DMS53 (cell line): Measurements from ENCODE around the gene GSDME.

Source experiments
- DNase-seq: peaks from one replicate; lab custom pipeline; 2025; lab: John Stamatoyannopoulos, UW

GSDME gene

DNA sequence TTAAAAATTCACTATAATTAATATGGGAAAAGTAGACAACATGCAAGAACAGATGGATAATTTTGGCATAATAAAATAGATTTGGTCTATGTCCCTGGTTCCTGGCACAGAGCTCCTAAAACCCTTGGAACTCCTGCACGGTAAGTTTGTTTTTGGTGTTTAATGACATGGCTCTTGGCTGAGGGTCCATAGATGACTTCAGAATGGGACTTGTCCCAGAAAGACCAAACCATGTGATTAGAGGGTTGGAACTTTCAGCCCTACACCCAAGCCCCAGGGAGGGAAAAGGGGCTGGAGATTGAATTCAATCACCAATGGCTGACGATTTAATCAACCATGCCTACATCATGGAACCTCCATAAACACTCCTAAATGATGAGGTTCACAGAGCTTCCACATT lies 12.6 kb upstream of the GSDME start:
- DNase-seq = no peak

DNA sequence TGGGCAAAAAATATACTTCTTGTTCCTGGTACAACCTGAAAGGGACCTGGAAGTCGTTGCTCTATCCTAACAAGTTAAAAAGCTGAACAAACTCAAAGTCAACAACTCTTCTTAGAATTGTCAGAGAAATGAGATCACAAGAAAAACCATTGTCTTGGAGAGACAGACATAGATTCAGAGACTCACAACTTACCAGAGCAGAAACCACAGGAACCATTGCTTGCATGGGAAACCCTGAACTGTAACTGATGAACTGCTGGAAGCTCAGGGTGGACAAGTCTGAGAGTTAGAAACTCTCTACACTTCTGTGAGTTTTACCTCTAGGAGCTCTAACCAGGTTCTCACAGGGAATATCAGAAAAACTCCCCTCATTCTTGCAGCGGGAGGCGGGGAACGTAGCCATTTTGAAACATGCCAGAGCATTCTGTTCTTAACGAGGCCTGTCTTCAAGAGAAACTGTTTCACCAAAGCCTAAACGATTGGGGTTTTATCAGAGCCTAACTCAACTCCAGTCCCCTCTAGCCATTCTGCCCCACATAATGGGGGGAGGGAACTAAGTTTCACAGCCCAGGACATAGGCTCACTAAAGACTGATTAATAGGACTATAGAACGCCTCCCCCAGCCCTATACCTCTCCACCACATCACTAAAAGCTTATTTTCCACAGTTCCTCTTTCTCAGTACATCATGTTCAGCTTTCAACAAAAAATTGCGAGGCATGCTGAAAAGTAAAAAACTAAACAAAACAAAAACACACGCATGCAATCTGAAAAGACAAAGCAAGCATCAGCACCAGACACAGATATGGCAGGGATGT lies 12.0 kb upstream of the GSDME start:
- no peak for DNase-seq

DNA sequence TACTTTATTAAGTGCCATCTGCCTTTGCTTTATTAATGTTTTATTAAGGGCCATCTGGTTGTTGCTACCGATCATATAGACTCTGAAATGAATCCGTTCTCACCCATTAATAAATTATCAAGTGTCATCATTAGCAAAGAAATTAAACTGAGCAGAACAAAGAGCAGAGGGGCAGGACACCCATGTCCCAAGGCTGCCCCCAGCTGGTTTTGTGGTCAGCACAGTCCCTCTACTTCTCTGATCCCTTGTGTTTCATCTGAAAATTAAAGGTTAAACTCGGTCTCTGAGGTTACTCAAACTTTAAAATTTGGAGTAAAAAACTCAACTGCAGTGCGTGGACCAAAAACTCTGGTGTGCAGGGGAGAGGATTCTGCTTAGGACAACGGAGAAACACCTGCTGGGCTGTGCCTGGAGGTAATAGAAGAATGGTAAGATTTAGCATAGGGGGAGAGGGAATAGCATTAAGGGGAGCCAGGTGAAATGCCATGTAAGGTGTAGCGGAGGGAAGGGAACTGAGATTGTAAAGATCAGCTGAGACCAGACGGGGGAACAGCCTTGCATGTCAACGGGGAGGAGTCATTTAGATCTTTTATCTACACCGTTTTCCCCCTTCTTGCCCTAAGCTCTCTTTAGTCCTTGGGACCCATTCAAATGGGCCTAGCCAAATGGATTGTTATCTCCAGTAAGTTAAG lies 10.8 kb upstream of the GSDME start:
- DNase-seq = no peak

DNA sequence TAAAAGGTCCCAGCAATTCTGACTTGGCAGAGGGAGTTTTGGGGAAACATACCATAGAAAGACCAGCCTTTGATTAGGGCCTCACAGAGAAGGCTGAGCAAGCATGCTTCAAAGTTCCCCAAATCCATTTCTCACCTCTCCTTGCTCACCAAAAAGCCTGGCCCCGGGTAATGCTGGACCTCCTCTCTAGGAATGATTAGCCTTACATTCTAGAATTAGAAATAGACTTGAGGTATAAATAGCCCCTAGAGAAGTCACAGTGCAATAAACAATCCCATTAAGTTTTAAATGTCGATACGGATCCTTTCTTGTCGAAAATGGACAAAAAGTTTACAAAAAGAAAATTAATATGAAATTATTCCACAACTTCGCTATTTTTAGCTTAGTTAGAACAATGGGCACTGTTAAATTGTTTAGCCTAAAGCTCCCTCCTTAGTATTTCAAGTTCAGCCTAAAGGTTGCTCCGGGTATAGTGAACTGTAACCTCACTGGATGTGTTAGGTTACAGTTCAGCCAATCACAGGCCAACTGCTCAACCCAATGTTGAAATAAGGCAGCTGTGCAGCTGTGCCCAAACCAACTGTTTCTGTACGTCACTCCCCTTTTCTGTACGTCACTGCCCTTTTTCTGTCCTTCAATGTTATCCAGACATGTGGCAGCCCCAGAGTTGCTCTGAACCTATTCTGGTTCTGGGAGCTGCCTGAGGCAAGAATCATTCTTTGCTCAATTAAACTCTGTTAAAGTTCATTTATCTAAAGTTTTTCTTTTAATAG lies 7.9 kb upstream of the GSDME start:
- no peak for DNase-seq

DNA sequence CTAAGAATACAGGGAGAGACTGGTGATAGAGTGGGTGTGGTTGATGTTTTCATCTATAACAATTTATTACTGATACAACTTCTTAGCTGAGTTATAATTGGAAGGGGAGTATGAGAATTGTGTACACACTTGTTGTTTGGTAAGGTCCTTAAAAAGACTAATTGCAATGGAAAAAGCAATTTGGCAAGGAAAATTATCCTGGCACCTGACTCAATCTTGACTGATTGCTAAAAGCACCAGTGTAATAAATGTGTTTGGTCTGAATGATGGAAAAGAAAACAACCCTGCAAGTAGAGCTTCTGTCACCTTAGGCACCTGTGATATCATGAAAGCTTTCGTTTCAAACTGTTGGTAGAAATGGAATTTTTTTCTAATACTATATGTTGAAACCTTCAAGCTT lies 6.7 kb upstream of the GSDME start:
- DNase-seq = no peak

DNA sequence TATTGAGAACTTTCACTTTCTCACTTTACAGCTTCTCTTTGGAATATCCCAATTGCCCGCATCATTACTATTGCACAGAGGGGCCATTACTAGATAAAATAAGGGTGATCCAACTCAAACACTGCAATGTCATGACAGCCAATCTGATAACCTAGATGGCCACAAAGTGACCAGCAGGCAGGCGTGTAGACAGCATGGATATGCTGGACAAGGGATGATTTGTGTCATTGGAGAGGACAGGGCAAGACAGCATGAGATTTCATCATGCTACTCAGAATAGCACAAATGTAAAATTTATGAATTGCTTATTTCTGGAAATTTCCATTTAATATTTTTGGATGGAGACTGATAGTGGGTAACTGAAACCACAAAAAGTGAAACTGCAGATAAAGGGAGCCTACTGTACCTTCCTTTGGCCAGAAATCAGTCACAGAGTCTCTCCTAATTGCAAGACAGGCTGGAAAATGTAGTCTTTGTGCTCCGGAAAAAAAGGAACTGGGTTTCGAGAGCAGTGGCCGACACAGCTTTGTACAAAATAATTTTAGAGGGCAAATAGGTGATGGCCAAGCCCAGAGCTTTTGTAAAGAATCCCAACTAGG lies 6.1 kb upstream of the GSDME start:
- DNase-seq = no peak

DNA sequence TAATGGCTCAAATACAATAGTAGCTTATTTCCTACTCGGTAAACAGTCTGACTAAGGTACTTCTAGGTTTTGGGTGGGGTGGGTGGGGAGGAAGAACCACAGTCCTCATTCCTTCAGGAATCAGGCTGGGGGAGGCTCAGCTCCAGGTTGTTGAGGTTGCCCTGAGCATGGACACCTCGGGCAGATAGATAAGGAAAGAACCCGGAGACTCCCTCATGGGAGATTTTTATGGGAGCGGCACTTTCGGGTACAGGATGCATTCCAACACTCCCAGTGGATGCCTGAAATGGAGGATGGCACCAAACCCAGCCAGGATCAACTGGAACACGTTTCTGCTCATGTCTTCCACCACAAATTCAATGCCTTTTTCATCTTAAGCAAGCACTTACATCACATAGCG lies 5.5 kb upstream of the GSDME start:
- DNase-seq = no peak

DNA sequence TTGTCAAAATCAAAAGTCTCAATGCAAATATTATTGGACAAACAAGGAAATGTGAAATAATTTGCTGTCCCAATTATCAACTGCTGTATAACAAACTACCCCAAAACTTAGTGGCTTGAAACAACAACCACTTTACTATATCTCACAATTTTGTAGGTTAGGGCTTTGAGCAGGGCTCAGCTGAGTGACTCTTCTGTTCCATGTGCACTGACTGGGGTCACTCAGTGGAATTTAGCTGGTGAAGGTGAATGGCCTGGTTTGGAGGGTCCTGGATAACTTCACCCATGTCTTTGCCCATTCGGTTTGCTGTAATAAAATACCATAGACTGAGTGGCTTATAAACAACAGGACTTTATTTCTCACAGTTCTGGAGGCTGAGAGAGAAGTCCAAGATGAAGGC lies 3.7 kb upstream of the GSDME start:
- DNase-seq = no peak

DNA sequence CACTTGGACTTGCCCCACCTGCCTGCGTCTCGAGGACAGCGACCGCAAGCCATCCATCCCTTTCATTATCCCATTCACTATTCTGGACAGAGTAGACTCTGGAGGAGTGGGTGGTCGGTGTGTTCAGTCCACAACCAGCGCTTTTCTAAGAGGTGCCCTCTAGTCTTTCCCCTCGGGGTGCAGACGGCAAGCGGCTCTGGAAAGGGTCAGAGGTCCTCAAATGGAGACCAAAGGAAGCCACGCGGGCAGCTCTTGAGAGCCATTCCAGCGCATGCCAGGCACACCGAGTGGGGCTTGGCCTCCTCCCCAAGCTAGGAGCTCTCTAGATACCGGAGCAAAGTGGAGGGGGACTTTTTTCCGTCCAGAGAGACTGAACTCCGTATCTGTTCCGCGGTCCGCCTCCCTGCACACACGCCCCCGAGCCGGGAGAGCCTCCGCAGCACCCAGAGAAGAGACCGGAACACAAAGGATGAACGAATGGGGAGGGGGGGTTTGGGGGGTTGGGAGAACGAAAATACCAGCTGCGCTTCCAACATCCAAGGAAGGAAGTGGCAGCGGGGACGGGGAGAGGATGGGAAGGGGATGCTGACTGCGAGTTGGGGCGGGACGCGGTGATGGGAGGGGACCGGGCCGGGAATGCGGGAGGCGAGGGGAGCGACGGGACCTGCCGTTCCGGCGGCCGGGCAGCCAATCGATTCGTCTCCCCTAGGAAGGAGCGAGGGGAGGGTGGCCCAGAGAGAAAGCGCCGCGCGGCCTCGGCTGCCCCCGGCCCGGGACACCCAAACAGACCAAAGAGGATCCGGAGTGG lies 515 bp downstream of the GSDME start:
- DNase-seq = peak; percentile 92

DNA sequence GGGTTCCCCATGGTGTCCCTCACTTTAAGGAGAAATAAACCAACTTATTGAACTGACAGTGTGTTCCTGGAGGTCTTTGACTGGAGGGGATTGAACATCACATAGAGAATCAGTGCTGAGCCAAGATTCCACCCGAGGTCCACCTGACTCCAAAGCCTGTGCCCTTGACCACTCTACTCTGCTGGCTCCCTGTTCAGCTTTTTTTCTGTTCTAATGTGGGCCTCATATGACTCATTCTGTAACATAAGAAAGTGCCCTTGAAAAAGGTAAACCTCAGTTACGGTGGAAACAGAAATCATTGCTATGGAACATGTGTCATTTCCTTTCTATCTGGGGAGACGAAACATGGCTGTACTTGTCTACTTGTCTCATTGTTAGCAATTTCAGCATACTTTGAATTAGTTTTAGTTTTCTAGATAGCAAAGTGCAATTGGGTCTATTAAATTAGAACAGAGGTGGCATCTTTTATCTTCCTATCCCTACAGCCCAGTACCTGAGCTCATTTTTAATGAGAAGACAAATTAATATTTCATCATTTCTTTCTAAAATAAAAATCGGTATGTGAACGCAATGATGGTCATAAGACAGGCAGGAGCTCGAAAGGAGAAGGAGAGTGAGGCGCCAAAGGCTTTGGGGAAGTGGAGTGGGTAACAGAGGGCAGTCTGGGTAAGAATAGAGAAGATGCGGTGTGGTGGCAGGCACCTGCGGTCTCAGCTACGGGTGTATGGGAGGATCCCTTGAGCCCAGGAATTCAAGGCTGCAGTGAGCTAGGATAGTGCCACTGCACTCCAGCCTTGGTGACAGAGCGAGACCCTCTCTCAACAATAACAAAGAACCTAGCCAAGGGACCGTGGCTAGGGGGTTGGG lies 1.5 kb downstream of the GSDME start:
- DNase-seq = peak; percentile 96

DNA sequence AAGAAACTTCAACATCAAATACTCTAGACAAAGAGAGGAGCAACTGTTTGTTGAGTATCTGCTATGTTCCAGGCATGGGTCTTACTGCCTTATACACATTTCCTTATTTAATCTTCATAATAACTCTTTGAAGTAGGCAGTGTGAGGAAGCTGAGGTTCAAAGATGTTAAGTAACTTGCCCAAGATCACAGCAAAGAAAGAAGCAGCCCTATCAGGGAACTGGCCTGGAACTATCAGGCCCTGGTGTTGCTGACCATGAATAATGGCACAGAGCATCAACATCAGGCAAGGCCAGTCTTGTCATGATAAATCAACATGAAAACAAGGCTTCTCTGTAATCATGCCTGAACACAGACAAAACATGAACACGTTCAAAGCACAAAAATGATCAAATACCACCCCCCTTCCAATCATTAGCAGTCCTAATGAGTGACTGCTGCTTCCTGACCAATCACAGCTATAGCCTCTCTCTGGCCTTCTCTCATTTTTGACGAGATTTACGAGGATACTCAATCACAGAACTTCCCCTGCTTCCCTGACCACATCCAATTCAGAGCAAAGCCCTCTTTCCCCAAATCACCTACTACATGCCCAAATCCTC lies 2.3 kb downstream of the GSDME start:
- peak; percentile 35 for DNase-seq

DNA sequence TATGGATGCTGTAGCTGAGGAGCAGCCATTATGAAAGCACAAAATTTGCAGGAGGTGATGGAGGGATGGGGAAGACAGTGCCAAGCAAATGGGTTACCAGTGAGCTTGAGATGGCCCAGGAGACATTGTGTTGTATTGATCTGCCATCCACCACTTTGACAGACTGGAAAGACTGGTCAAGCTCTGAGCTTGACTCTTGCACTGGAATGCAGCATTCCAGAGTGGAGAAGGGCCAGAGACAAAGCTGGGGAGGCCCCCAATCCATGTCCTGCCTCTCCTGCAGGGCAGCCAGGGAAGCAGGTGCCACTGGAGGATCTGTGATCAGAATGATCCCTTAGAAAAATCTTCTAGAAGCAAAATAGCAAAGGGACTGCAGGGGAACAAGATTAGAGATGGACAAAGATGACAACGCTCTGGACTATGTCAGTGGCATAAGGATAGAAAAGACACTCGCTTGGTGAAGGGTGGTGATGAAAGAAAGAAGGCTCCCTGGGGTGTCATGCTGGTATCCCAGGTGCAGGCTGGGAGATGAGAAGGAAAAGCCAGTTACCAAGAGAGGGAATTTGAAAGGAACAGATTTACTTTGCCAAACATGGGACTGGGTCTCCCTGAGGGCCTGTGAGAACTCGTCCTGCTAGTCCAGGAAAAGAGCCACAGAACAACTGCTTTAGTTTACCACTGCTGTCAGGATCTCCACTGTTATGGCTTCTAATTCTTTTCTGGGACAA lies 5.0 kb downstream of the GSDME start:
- DNase-seq = no peak

DNA sequence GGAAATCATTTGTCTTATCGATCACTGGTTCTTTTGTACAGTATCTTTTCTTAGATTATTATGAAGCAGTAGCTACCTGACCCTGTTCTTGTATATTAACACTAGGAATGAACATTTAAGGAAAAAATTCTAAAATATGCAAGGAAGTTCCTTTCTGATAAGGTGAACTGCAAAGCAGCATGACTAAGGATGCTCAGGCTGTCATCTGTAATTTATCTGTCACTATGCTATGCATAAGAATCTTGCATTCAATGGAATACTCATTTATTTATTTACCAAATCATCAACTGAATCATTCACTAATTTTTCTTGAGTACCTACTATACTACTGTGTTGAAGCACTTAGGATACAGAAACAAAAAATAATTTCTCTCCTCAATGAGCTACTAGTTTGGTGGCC lies 5.8 kb downstream of the GSDME start:
- no peak for DNase-seq

DNA sequence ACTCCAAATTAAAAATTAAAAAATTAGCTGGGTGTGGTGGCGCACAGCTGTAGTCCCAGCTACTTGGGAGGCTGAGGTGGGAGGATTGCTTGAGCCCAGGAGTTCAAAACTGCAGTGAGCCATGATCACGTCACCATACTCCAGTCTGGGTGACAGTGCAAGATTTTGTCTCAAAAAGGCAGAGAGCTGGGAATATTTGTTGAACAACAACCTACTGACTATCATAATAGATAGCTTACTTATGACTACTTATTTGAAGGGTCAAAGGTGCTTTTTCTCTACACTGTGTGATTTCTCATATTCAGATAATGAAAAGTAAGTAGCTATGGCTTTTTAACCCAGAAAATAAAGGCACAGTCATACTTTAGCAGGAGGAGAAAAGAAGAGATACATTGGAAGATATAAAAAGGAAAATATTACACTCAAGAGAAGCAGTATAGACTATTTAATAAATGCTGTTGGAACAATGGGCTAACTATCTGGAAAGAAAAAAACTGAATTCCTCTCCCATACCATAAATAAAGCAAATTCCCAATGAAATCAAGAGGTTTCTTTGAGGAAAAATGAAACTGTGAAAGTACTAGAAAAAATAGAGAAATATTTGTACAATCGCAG lies 6.7 kb downstream of the GSDME start:
- no peak for DNase-seq

DNA sequence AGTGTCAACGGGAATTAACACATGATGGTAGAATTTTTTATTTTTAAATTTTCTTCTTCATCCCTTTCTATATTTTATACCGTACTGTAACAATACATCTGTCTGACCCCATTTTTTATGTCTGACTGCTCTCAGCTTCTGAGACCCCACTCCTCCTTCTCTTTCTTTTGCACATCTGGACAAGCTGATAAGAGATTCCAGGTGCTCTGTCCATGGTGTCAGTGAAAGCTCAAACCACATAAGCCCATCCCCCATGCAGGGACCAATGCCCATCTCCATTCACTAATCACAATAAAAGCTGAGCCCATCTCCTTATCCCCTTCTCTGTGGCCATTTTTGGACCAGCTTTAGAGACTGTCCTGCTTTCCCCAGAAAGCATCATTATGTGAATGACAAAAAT lies 8.7 kb downstream of the GSDME start:
- DNase-seq = no peak

DNA sequence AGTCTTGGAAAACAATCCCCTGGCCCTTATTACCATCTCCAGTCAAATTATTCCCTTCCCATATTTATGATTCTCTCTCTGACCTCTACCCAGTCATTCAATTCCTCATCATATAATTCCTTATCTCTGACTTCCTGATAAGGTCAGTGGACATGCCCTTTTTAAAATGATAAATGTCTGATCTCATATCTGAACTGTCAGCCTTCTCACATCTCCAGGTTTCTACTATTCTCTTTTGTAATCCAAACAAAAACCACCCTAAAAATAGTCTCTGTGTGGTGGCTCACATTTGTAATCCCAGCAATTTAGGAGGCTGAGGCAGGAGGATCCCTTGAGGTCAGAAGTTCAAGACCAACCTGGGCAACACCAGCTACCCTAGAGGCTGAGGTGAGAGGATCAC lies 11.9 kb downstream of the GSDME start:
- no peak for DNase-seq

DNA sequence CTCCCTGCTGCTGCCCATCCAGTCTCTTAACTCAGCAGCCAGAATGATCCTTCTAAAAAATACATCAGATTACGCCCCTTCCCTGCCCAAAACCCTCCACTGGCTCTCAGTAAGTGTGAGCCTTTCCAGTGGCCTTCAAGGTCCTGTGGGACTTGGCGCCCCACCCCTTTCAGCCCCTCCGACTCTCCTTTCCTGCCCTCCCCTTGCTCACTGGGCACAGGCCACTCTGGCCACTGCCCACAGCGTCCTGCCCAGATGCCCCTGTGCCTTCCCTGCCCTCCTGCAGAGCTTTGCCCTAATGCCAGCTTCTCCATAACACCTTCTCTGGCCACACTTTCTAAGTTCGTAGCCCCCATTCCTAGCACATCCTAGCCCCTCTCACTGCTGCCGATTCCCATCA lies 13.8 kb downstream of the GSDME start:
- no peak for DNase-seq

DNA sequence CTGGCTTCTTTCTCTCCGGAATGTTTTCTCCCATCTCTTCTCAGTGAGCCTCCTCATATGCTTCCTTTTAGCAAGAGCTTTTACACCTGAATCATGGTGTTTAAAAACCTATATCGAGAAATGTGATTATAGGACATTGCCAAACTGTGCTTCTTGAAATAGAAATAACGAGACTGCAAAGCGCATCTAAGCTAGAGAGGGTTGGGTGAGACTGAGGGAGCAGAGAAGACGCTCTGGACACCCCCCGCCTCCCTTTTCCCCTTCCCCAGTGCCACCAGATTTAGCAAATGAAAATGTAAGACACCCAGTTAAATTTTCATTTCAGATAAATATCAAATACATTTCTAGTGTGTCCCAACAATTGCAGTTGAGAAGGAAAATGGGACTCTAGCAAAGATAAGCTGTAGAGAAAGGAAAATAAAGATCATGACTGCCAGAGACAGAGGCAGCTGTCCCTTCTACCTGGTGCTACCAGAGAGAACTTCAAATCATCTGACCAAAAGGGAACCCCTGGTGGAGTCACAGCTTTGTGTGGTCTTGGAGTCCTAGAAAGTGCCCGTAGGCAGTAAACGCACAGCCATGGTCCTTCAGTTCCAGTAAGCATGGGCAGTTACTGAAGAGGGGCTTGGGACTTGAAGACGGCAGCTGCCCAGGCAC lies 14.6 kb downstream of the GSDME start:
- no peak for DNase-seq
